WERI-Rb-1 (cell line): ENCODE measurements around the gene SH3BP4.

Experiments used
- DNase-seq: peaks from one replicate; pipeline ENCODE4 v3.0.0-alpha.2; 2020
- H3K27ac ChIP-seq: fragments of 250-450 bp; sonication (Bioruptor Pico); 2 replicates; pipeline ENCODE4 v1.5.1; 2020; ENCODE audit warnings: mild to moderate bottlenecking, moderate library complexity
- H3K27me3 ChIP-seq: fragments of 250-450 bp; sonication (Bioruptor Pico); 2 replicates; pipeline ENCODE4 v1.5.1; 2021; ENCODE audit warnings: mild to moderate bottlenecking, low read depth, moderate library complexity; ENCODE audit not compliant: insufficient read depth, severe bottlenecking
- H3K36me3 ChIP-seq: fragments of 250-450 bp; sonication (Bioruptor Pico); 2 replicates; pipeline ENCODE4 v1.5.1; 2020; ENCODE audit warnings: mild to moderate bottlenecking, moderate library complexity
- H3K4me3 ChIP-seq: 2 replicates; pipeline ENCODE4 v1.5.1; 2011; ENCODE audit warnings: low read depth, mild to moderate bottlenecking, control low read depth, low read length
- H3K9me3 ChIP-seq: fragments of 250-450 bp; sonication (Bioruptor Pico); 2 replicates; pipeline ENCODE4 v1.5.1; 2021; ENCODE audit warnings: mild to moderate bottlenecking, moderate library complexity; ENCODE audit not compliant: severe bottlenecking
- CTCF ChIP-seq: IDR thresholded peaks from 2 replicates; pipeline ENCODE4 v1.5.1; 2011; ENCODE audit warnings: low read depth, mild to moderate bottlenecking, control low read depth, inconsistent platforms, low read length

Gene SH3BP4

GRCh38 chr2:235064976-235065375, 113.2 kb downstream of the SH3BP4 start:
- DNase-seq: no peak
- no peak overlapping the region for H3K27ac ChIP-seq
- H3K4me3 ChIP-seq: no peak overlapping the region
- no peaks in the 10 kb centered on the region for H3K36me3 ChIP-seq
- H3K27me3 ChIP-seq: no peaks in the 10 kb centered on the region
- no peaks in the 10 kb centered on the region for H3K9me3 ChIP-seq
- no peak for TF ChIP-seq CTCF

- H3K4me3 ChIP-seq: no peak overlapping the region
- no peak for DNase-seq
Measured at GRCh38 chr2:235066490-235066889, 114.7 kb downstream of the SH3BP4 start.

GRCh38 chr2:235066895-235067294, 115.1 kb downstream of the SH3BP4 start:
- Histone ChIP-seq H3K9me3 (no peaks in the 10 kb centered on the region), H3K4me3 (no peak overlapping the region), H3K27ac (no peak overlapping the region), H3K27me3 (no peaks in the 10 kb centered on the region), H3K36me3 (no peaks in the 10 kb centered on the region)
- peak; percentile 65 for DNase-seq
- no peak for TF ChIP-seq CTCF

More at GRCh38 chr2:235066490-235066889, 114.7 kb downstream of the SH3BP4 start:
- no peaks in the 10 kb centered on the region for H3K36me3 ChIP-seq
- no peaks in the 10 kb centered on the region for H3K27me3 ChIP-seq
- H3K9me3 ChIP-seq: no peaks in the 10 kb centered on the region
- no peak overlapping the region for H3K27ac ChIP-seq
- no peak for TF ChIP-seq CTCF

DNA sequence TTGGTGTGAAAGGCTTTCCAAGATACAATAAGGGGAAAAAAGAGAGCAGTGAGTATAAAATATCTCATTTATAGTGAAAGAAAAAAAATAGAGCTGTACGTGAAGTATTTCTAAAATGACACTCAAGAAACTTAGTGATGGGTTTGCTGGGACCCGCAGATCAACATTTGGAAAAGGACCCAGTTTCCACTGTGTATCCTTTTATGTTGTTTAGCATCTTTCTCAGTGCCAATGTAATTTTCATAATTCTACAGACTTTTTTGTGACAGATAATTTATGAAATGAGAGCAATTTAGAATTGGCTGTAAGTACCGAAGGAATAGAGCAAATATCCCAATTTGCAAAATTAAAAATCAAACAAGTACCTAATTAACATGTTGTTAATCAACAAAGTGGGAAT, 116.9 kb downstream of the SH3BP4 start:
- Histone ChIP-seq H3K9me3 (no peaks in the 10 kb centered on the region), H3K27ac (no peak overlapping the region), H3K36me3 (no peaks in the 10 kb centered on the region), H3K27me3 (no peaks in the 10 kb centered on the region), H3K4me3 (no peak overlapping the region)
- no peak for TF ChIP-seq CTCF
- no peak for DNase-seq

- no peak overlapping the region for H3K4me3 ChIP-seq
- no peak for TF ChIP-seq CTCF
- DNase-seq: no peak
- H3K27ac ChIP-seq: no peak overlapping the region
- no peaks in the 10 kb centered on the region for H3K27me3 ChIP-seq
- H3K36me3 ChIP-seq: no peaks in the 10 kb centered on the region
- no peaks in the 10 kb centered on the region for H3K9me3 ChIP-seq
Measured at GRCh38 chr2:235070063-235070706, 118.4 kb downstream of the SH3BP4 start.

GRCh38 chr2:235073868-235074413, 122.1 kb downstream of the SH3BP4 start:
- H3K4me3 ChIP-seq: no peak overlapping the region
- H3K9me3 ChIP-seq: no peaks in the 10 kb centered on the region
- no peak for DNase-seq
- H3K36me3 ChIP-seq: no peaks in the 10 kb centered on the region
- no peaks in the 10 kb centered on the region for H3K27me3 ChIP-seq
- no peak for TF ChIP-seq CTCF
- no peak overlapping the region for H3K27ac ChIP-seq
